ENCODE measurements around the gene FXYD4.

Gene FXYD4

DNA sequence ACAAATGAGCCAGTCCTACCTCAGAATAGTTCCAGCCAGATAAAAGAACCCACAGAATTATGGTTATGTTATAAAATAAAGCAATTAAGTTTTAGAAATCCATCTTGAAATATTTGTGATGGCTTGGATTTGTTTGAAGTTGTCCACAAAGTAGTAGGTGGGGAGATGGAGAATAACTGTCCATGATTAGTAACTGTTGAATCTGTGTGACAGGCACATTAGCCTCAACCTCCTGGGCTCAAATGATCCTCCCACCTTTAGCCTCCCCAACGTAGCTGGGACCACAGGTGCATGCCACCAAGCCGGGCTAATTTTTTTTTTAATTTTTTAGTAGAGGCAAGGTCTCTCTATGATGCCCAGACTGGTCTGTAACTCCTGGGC lies 27.5 kb downstream of the FXYD4 start:
- DNase-seq: no peak

DNA sequence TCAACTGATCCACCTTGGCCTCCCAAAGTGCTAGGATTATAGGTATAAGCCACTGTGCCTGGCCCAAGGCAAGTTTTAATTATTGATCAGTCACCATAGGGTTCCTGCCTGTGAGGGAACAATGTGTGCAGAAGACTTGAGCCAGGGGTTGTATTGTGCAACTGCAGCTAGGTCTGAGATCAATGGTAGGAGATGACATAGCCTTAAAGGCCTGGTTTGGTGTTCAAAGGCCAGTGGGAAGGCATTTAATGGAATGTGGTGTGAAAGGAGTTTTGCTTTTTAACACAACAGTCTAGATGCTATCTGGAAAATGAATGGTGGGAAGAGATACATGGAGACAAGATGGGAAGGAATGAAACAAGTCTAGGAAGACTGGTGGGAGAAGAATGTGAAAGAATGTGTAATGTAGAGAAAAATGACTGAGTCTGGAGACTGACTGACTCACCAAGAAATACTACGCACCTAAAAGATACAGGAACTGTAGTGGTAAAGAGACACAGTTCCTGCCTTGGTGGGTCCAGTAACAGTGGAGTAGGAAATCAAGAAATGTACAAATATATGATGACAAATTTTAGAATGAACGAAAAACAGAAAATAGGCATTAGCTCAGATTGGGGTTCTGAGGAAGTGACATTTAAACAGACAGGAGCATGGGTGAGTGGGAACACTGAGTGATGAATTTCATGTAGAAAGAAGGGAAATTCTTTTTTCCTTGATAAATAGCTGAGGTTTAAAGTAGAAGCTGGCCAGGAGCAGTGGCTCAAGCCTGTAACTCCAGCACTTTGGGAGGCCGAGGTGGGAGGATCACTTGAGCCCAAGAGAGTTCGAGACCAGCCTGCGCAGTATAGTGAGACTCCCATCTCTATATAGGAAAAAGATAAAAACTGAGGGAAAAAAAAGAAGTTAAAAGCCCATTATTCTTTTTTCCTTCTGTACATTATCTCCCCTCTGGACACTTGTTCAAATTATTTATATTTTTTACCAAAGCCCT lies 28.2 kb downstream of the FXYD4 start:
- no peak for DNase-seq

DNA sequence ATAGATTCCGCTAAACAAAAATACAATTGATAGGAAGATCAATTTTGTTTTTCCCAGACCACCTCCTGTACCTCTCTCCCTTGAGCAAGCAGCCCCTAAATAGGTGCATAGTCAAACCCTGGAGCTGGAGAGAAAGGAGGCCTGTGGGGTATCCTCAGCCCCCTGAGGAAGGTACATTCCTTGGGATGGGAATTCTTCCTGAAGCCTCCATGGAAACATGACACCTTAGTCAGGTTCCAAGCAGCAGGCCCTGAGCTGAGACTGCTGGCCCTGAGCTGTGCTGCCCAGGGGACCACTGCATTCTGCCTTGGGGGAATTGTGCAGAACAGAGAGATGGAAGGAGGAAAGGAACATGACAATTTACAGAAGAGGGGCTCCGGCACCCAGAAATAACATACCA lies 30.2 kb downstream of the FXYD4 start:
- DNase-seq: no peak

DNA sequence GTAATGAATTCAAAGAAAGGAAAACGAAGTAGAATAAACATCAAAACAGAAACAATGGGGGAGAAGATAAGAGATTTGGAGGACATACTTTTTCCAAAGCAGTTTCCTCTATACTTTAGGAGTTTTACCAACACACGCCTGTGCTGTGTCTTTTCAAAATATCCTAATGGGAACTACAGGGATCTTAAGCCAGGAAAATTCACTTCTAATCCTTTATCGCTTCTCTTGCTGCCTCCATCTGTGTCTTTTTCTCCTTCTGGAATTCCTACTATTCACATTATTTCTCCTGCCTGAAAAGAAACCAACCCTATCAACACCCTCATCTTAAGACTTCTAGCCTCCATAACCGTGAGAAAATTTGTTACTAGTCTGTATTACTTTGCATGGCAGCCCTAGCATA lies 30.7 kb downstream of the FXYD4 start:
- DNase-seq: no peak

DNA sequence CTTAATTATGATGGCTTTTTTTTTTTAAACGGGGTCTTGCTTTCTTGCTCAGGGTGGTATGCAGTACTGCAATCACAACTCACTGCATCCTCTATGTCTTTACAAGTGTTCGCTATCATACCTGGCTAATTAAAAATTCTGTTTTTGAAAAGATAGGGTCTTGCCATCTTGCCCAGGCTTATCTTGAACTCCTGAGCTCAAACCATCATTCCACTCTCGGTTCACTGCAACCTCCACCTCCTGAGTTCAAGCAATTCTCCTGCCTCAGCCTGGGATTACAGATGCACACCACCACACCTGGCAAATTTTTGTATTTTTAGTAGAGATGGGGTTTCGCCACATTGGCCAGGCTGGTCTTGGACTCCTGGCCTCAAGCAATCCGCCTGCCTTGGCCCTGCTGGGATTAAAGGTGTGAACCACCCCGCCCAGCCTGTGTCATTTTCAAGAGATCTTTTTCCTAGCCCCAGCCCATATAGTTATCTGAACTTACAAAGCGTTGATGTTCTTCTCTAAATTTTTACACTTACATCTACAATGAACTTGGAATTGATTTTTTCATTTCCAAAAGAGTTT lies 31.5 kb downstream of the FXYD4 start:
- no peak for DNase-seq

DNA sequence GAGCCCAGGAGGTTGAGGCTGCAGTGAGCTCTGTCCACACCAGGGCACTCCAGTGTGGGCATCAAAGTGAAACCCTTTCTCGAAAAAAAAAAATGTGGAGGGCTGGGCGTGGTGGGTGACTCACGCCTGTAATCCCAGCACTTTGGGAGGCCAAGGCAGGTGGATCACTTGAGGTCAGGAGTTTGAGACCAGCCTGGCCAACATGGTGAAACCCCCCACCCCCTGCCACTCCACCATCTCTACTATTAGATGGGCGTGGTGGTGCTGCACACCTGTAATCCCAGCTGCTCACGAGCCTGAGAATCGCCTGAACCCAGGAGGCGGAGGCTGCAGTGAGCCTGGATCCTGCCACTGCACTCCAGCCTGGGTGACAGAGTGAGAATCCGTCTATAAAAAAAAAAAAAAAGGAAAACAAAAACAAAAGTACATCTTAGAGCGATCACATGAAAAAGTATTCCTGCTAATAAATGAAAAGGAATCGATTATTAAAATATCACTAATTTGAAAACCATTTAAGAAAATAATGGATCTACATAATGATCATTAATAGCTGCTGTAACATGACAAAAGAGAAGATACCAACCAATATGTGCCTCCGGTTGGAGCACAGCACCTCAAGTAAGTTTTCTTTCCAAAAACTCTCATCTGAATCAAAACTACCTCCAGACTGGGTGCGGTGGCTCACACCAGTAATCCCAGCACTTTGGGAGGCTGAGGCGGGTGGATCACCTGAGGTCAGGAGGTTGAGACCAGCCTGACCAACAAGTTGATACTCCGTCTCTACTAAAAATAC lies 32.7 kb downstream of the FXYD4 start:
- DNase-seq: no peak

DNA sequence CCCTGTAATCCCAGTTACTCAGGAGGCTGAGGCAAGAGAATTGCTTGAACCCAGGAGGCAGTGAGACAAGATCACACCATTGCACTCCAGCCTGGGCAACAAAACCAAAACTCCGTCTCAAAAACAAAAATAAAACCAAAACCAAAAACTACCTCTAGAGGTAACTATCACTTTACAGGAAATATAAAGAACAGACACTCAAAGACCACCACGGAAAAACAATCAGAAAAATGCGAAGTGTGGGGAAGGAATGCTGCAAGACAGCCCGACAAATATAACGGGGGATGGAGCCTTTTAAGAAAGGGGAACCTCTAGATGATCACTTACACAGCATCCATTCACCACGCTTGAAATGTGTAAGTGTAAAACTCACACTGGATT lies 33.3 kb downstream of the FXYD4 start:
- no peak for DNase-seq

DNA sequence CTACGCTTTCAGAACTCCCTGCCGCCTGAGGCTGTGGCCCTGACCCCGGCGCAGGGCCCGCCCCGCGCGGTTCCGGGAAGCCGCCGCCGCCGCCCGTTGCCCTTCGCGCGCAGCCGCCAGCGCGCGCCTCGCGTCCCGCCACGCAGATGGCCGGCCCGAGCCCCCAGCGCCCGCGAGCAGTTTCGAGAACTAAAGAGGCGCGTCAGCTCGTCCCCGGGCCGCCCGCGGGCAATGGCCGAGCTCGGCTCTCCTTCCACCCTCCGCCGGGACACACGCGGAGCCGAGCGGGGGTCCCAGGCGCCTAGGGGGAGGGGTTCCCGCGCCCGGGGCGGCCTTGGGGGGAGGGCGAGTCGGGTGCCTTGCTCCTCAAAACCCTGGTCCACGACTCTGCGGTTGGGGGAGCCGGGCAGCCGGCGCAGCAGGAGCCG lies 35.7 kb downstream of the FXYD4 start:
- DNase-seq: peak; percentile 56

DNA sequence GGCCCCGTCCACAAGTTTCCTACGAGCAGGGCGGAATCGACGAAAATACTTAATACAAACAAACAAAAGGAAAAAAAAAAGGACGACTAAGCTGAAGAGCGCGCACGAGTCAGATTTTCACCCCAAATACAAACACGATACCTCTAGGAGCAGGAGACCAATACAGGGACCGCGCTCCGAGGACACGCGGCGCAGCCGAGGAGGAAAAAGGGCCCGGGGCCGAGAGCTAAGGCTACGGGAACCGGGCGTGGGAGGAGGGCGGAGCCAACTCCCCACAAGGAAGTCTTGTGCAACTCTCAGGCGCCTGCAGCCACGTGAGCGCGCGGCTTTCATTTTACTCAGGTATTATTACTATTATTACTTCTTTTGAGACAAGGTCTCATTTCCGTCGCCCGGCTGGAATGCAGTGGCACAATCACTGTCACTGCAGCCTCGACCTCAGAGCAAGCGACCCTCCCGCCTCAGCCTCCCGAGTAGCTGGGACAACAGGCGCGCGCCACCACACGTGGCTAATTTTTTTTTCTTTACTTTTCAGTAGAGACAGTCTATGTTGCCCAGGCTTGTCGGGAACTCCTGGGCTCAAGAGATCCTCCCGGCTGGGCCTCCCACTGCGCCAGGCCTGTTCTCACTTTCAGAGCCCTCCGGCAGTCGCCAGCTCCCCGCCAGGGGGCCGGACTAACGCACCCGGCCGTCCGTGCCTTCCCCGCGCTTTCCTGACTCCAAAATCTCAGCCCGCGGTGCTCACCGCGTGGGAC lies 36.3 kb downstream of the FXYD4 start:
- peak; percentile 93 for DNase-seq

DNA sequence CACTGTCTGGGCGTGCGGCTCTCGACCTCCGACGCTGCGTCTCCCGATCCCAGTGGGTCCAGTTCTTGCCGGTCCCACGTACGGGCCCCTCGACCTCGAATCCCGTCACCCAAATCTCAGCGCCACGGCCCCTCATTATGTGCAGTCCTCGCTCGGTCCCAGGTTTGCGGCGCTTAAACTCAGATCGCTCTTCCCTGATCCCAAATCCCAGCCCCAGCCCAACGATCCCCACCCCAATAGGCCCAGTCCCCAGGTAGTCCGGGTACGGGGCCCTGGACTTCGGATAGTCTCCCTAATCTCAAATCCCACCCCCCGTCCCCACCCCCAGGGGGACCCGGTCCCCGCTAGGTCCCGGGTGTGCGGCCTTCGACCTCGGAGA lies 36.9 kb downstream of the FXYD4 start:
- DNase-seq: no peak

DNA sequence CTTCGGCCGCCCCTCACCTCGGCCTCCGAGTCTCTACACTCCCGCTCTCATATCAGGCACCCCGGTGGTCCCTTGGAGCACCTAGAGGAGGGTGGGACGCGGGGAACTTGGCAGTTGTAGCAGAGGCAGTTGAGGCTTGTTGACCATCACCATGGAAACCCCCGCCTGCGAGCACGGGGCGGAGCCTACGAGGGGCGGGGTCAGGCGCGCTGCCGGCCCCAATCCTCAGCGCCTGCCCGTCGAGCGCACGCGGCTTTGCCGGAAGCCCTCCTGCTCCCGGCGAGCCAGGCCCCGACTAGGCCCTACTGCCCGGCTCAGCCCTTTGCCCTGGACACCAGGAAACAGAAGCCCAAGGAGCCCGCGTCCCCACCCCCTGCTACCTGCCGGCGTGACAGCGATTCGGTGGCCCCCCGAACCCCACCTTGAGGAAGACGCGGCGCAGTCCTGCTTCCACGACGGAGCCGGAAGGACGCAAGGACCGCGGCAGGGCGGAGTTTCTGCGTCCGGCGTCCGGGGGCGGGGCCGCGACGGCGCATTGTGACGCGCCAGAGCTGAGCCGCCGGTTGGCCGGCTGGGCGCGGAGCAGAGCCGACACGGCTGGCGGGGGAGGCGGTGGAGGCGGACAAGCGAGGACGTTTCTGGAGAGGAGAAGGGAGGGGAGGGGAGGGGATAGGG lies 37.4 kb downstream of the FXYD4 start, which contains the start of gene HNRNPF:
Gene HNRNPF, minus strand, starts transcription at position 477 of the 675 bp plus-strand sequence. CDS start 21,302 bp downstream, outside the sequence.
- peak; percentile 95 for DNase-seq

DNA sequence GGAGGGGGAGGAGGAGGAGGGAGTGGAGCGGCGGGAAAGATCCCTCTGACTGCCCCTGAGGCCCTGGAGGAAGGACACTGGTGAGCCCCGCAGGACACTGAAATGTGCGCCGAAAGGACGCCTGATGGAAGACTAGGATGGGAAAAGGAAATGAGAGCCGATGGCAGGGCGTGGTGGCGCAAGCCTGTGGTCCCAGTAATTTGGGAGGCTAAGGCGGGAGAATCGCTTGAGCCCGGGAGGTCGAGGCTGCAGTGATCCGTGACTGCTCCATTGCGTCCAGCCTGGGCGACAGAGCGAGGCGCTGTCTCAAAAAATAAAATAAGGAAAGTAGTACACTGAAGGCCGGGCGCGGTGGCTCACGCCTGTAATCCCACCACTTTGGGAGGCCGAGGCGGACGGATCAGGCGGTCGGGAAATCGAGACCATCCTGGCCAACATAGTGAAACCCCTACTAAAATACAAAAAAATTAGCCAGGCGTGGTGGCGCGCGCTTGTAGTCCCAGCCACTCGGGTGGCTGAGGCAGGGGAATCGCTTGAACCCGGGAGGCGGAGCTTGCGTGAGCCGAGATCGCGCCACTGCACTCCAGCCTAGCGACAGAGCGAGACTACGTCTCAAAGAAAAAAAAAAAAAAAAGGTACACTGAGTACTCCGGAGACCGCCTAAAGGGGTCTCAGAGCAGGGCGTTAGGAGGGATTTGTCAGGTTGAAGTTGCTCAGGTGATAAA lies 38.1 kb downstream of the FXYD4 start:
- DNase-seq: peak; percentile 77

DNA sequence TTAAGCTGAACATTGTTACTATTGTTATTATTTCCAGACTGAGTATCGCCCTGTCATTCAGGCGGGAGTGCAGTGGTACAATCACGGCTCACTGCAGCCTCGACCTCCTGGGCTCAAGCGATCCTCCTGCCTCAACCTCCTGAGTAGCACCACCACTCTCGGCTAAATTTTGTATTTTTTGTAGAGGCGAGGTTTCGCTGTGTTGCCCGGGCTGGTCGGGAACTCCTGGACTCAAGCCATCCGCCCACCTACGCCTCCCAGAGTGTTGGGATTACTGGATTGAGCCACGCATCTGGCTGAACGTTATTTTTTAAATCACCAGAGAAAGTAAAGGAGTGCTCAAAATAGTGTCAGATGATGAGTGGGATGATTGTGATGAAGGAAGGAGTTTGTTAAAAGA lies 38.9 kb downstream of the FXYD4 start:
- no peak for DNase-seq

DNA sequence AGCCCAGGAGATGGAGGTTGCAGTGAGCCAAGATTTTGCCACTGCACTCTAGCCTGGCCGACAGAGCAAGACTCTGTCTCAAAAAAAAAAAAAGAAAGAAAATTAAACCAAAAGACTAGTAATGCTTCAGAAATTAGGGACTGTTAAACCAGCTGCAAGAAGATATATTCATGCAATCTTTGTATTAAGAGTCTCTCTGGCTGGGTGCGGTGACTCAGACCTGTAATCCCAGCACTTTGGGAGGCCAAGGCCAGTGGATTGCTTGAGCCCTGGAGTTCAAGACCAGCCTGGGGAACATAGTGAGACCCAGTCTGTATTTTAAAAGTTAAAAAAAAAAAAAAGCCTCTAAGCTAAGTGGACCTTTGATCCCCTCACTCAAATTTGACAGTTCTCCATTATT lies 40.1 kb downstream of the FXYD4 start:
- no peak for DNase-seq

DNA sequence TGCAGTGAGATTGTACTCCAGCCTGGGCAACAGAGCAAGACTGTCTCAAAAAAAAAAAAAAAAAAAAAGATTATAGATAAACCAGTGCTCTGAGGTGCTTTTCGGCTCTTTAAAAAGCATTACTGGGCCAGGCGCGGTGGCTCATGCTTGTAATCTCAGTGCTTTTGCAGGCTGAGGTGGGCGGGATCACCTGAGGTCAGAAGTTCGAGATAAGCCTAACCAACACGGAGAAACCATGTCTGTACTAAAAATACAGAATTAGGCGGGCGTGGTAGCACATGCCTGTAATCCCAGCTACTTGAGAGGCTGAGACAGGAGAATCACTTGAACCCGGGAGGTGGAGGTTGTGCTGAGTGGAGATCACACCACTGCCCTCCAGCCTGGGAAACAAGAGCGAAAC lies 44.1 kb downstream of the FXYD4 start:
- DNase-seq: no peak

DNA sequence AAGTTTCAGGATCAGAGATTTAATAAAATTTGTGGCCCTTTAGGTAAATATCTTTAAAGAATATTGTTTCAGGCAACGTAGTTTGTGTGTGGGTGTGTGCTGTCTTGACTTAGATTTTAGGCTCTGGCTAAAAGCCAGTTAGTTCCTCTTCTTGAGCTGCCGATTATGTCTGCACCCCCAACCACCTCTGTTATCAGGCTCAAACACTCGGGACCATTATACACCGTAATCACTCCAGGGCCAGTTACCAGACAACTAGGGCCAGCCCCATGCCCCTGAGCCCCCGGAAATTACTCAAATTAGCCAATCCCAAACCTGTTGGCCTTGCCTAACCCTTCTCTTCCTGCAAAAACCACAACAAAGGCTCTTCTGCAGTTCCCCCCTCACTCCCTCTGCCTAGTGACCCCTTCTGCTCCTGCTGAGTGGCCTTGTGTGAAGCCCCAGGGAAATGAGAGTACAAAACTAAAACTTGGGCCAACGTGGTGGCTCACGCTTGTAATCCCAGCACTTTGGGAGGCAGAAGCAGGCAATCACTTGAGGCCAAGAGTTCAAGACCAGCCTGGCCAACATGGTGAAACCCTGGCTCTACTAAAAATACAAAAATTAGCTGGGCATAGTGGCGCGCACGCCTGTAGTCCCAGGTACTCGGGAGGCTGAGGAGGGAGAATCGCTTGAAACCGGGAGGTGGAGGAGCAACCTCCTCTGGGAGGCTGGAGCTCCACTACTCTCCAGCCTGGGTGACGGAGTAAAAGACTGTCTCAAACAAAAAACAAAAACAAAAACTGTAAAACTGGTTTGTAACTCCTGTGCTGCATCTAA lies 46.7 kb downstream of the FXYD4 start:
- DNase-seq: no peak

DNA sequence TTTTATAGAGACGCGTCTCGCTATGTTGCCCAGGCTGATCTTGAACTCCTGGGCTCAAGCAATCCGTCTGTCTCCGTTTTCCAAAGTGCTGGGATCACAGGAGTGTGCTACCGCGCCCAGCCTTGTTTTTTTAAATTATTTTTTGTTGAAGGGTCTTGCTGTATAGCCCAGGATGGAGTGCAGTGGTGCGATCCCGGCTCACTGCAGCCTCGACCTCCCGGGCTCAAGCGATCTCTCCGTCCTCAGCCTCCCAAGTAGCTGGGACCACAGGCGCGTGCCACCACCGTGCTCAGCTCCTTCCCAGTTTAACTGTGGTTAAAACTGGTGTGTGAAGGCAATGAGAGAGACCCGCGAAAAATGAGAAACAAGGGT lies 48.5 kb downstream of the FXYD4 start:
- DNase-seq: no peak

DNA sequence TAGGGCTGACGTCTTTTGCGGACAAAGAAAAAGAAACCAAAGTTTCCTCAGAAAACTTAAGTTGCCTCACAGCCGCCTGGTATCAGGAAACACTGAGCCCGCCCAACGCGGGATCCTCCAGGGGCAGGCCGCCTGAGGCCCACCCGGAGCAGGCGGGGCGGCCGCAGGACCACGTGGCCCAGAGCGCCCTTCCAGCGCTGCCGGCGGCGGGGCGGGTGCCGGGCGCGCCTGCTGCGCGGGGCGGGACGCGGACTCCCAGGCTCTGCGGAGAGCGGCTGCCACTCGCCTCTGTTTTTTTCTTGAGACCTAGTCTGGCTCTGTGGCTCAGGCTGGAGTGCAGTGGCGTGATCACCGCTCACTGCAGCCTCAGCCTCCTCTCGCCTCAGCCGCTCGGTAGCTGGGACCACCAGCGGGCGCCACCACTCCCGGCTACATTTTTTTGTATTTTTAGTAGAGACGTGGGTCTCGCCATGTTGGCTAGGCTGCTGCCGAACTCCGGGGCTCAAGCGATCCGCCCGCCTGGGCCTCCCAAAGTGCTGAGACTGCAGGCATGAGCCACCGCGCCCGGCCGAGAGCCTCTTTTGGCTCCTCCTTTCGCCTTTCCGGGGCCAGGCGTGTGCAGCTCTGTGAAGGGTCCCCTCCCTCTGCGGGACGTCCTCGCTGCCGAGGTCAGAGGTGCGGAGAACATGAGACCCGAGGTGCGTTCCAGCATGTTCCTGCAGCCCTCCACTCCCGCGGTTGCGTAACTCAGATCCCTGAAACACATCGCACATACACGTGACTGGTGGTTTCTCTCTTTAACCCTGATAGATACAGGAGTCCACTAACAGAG lies 49.1 kb downstream of the FXYD4 start:
- DNase-seq: peak; percentile 79

DNA sequence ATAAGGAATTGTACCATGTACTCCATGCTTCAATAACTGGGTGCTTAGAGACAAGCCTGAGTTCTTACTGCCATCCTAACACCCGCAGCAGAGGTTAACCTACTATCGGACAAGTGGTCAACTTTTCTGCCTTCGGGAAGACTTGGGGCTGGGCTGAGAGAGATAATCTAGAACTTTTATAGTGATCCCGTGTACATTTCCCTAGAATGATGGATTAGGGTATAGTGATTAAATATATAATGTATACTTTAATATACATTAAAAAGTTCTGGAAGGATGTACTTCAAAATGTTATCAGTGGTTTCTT lies 49.7 kb downstream of the FXYD4 start:
- no peak for DNase-seq

DNA sequence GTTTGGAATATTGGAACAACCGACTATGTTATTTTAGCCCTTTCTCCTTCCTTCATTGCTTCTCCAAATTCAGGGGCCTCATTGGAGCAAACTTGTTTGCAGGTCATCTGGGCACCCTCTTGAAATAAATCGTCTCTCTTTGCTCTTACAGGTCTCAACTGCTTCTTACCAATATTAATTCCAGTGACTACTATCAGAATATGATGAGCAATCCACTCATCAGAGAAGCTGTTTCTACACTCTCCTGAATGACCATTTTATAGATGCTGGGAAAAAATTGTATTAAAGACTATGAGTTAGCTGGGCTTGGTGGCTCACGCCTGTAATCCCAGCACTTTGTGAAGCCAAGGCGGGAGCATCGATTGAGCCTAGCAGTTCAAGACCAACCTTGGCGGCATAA lies 50.1 kb downstream of the FXYD4 start:
- DNase-seq: no peak
